Activated CD4-positive, alpha-beta T cell treated with anti-CD3 and anti-CD28 coated beads for 48 hours (primary cell): ENCODE results near the gene TGFBR3L.
"Not testable (repeated sequence)": the region's sequence is repeated elsewhere in the genome, so short reads cannot be mapped to it uniquely, and the experiment has no call there.

ENCODE experiments used
- DNase-seq: peaks from one replicate; pipeline ENCODE4 v3.0.0-alpha.2; 2020

The TGFBR3L gene

DNA sequence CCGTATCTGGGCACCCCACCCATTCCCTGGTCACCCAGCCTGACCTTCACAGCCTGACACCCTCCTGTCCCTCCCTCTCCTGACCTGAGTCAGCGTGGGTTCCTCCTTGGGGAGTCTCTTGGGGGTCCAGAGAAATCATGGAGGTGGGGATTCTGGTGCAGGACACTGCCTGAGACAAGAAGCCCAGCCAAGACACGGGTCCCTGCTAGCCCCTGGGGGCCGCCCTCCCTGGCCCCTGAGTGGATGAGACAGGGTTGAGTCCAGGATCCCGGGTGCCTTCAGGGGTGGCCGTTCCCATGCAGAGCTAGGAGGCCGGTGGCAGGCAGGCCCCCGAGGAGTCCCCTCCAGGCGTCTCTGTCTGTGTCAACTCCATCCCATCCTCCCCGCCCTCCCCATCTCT lies 9.4 kb upstream of the TGFBR3L start:
- no peak for DNase-seq

DNA sequence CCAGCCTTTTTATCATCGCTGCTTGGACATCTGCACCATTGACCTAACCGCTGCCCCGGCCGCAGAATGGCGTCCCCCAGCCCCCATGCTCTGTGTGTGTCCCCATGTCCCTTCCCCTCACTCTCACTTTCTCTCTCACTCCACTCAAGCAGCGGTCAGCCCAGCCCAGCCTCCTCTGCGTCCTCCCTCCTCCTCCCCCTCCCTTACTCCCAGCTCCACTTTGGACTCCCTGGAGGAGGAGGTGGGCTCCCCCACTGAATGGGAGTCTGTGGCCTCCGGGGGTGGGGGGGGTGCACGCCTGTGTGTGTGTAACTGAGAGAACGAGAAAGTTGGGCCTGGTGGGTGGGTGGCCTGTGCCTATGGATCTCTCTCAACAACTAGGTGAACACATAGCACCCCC lies 8.8 kb upstream of the TGFBR3L start:
- no peak for DNase-seq

DNA sequence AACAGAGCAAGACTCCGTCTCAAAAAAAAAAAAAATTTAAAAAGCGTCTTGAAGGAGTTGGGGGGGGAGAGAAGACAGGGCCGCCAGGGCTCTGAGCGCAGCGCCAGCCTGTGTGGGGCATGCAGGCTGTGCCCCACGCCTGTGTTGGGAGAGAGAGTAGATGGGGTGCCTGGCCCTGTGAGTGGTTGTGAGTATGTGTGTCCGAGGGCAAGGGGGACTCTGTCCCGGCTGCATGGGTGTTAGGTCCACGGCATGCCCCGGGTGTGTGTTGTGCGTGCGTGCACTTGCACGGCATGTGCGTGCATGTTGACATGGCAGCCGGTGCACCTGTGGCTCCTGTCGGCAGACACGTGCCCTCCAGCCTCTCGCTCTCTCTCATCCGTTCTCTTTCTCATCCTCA lies 7.5 kb upstream of the TGFBR3L start:
- DNase-seq: no peak

DNA sequence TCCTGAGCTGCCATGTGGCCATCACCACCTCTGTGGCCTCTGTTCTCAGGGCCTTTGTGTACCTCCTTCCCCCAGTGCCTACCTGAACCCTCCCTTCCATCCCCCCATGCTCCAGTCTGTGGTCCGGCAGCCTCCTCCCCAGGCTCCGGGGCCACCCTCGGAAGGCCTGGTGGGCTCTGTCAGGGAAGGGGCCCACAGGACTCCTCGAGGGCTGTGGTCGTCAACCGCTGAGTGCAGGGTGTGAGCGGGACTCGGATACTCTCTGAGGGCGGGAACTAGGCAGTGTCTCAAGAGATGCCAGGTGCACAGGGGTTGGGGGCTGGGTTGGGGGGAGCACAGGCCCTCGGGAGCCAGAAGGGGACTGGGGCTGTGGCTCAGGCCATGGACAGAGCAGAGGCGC lies 7.1 kb upstream of the TGFBR3L start:
- no peak for DNase-seq

DNA sequence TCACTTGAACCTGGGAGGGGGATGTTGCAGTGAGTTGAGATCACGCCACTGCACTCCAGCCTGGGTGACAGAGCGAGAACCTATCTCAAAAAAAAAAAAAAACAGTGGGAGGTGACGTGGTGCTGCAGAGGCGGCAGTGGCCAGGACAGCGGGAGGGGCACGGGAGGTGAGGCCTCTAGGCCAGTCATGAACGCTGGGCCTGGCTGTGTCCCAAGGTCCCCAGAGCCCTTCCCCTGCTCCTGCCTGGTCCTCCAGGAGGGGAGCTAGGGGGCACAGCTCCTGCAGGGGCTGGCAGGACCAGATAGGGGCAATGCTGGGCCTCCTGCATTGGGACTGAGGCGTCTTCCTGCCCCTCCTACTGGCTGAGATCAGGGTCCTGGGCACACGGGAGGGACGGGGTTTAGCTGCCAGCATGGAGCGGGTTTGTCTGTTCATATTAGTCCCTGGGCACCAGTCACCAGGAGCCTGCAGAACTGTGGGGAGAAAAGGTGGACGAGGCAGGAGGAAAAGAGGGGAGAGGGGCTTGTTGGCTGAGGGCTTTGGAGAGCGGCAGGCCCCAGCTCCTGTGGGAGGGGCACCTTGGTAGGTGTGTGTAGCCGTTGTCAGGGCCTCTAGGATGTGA lies 6.4 kb upstream of the TGFBR3L start:
- DNase-seq: no peak

DNA sequence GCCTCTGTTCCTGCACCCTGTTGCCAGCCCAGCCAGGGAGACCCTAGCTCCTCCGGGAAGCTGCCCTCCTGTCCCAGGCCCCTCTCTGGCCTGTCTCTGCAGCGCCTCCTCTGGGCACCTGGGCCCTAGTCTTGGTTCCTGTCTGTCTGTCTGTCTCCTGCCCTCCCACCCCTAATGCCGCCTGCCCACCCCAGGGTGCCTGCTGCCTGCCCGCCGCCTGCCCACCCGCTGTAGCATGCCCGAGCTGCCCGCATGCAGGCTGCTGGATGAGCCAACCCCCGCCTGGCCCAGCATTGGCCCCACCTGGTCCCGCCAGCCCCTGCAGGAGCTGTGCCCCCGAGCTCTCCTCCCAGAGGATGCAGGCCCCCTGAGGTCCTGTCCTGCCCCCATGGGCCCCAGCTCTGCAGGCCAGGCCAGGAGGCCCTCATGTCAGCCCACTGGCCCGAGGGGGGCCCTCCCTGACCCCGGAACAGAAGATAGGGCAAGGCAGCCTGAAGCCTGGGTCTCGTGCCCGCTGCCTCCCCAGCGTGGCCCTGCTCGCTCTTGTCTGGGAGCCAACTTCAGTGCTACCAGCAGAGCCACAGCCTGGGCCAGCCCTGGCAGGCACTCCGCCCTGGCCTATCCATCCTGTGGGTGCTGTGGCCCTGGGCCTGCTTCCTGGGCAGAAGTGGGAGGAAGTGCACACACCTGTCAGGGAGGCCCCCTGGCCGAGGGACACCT lies 5.7 kb upstream of the TGFBR3L start:
- no peak for DNase-seq

DNA sequence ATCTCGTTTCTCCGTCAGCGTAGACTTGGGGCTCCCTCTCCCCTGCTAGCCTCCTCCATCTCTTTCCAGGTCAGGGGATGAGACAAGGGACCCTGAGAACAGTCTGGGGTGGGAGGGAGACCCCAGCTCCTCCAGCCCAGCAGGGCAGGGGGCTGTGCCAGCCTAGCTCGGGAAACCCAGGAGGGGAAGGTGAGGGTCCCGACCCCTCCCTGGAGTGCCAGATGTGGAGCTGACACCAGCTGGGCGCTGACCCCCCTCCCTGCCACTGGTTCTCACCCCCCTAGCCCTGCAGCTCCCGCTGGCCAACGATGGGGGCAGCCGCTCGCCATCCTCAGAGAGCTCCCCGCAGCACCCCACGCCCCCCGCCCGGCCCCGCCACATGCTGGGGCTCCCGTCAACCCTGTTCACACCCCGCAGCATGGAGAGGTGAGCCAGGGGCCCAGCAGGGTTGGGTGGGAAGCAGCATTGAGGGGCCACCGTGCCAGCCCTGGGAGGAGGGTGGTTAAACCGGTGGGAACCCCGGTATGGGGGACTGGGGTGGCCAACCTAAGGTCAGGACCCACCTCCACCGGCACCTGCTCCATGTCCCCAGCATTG lies 5.1 kb upstream of the TGFBR3L start:
- no peak for DNase-seq

DNA sequence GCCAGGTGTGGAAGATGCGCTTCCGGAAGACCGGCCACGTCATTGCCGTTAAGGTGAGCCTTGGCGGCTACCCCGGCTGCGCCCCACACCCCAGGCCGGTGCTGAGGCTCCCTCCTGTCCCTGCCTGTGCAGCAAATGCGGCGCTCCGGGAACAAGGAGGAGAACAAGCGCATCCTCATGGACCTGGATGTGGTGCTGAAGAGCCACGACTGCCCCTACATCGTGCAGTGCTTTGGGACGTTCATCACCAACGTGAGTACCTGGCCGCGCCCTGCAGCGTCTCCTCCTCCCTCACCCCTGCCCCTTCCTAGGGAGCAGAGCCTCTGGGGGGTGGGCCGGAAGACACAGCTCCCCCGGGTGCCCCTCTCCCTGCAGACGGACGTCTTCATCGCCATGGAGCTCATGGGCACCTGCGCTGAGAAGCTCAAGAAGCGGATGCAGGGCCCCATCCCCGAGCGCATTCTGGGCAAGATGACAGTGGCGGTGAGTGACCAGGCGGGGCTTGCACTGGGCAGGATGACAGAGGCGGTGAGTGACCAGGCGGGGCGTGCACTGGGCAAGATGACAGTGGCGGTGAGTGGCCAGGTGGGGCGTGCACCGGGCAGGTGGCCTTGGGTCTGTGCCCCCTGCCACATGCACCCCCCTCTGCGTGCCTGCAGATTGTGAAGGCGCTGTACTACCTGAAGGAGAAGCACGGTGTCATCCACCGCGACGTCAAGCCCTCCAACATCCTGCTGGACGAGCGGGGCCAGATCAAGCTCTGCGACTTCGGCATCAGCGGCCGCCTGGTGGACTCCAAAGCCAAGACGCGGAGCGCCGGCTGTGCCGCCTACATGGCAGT lies 4.1 kb upstream of the TGFBR3L start:
- DNase-seq: no peak

DNA sequence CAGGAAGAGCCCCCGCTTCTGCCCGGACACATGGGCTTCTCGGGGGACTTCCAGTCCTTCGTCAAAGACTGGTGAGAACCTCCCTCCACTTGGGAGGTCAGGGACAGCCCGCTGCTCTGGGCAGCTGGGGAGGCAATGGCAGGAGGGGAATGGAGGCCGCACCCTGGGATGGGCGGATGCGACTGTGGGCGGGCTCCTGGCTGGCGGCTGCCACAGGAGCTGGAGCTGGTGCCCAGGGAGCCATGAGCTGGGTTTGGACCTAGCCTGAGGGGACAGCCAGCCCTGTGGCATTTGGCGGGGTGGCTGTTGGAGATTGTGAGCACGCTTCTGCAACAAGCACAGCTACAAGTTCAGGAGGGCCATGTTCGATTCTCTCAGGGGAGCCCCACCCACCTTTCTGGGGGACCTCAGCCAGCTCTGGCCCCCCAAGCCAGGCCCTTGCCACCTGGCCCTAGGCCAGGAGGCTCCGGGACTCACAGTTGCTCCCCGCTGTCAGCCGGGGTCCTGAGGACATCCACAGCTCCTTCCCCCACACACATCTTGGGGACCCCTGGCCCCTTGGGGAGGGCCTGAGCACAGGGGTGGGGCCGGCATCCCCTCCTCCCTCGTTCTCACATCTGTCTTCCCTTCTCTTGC lies 3.0 kb upstream of the TGFBR3L start:
- DNase-seq: no peak

DNA sequence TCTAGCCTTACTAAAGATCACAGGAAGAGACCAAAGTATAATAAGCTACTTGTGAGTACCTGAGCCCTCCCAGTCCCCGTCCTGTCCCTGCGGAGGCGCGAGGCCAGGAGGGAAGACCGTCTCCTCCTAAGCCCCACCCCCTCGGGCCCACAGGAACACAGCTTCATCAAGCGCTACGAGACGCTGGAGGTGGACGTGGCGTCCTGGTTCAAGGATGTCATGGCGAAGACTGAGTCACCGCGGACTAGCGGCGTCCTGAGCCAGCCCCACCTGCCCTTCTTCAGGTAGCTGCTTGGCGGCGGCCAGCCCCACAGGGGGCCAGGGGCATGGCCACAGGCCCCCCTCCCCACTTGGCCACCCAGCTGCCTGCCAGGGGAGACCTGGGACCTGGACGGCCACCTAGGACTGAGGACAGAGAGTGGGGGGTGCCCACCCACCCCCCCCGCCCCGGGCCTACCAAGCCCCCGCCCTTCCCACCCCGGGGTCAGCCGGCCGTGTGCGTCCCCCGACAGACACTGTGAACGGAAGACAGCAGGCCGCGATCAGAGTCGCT lies 2.4 kb upstream of the TGFBR3L start:
- DNase-seq: no peak

DNA sequence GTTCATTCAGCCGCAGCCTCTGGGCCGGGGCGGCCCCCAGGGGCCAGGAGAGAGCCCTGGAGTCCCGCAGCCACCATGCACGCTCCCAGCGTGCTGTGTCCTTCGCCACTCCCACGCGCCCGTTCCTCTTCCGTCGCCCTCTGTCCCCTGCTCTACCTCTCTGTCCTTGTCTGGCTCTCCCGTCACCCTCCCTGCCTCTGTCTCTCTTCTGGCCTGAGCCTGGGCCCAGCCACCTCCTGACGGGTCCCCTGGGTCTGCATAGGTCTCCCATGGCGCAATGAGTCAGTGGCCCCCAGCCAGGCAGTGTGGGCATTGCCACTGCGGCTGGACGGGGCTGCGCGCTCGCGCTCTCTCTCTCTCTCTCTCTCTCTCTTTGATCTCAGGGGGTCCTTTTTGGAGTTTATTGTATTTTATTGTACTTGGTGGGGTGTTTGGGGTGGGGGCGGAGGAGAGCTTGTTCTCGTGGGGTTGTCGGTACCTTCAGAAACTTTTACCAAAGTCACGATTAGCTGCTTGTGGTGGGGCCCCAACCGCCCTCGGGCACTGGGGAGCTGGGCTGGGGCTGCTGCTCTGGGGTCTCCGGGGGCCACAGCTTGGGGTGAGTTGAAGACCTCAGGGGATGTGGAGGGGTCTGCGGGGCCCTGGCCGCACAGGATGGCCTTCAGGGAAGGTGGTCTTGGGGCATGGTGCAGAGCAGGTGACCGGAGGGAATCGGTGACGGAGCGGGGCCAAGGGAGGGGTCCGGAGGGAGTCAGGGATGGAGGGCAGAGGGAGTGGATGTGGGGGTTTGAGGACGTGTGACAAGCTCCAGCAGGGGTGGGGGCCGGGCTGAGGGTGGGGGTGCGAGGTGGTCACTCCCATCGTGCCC lies 1.7 kb upstream of the TGFBR3L start:
- DNase-seq: no peak

DNA sequence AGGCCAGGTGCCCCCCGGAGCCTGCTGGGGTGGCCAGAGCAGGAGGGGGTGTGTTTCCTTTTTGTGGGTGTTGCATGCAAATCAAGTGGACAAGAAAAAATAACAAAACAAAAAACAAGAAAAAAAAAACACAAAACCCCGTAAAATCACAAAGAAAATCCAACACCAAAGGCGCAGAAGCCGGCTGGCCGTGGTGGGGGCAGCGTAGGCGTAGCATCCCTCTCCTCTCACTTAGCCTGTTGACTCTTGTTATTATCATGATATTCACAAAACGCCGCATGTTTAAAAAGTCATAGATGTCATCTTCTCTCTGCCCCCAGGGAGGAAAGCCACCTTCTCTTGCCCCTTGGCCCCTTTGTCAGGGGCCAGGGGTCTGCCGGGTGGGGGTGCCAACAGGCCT lies 978 bp upstream of the TGFBR3L start:
- no peak for DNase-seq

DNA sequence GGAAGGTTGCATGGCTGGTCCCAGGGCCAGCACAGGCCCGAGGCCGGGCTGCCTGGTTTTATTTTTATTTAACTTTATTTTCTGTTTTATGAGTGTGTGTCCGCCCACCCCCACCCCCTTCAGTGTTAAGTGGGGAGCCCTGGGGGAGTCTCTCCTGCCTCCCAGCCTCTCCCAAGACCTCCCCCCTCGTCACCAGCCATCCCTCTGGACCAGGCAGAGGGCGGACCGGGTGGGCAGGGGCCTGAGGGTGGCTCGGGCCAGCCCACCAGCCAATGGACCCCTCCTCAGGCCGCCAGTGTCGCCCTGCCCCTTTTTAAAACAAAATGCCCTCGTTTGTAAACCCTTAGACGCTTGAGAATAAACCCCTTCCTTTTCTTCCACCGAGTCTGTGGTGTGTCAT lies 531 bp upstream of the TGFBR3L start:
- no peak for DNase-seq

DNA sequence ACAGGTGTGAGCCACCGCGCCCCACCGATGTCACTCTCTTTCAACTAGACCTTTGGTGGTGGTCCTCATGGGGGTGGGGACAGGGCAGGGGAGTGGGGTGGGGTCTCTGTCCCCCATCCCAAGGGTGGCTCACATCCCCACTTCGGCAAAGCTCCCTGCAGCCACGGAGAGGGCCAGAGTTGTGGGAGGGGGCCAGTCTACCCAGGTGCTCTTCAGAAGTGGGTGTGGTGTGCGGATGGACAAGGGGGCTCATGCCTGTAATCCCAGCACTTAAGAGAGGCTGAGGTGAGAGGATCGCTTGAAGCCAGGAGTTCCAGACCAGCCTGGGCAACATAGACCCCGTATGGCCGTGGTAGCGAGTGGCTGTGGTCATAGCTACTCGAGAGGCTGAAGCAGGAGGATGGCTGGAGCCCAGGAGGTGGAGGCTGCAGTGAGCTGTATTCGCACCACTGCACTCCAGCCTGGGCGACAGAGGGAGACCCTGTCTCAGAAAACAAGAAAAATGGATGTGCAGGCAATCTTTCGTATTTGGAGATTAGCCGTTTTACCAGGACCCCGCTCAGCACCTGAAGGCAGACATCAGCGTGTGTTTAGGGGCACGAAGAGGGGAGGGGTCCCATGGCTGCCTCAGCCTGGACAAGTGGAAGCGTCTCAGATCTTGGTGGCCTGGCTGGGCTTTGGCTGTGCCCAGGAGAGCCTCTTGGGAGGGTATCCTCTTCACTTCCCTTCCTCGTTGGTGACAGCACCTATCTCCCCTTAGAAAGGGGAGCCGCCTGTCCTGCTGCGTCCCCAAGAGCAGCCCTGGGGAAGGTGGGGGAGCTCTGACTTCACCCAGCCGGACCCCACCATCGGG lies 846 bp downstream of the TGFBR3L start:
- no peak for DNase-seq

DNA sequence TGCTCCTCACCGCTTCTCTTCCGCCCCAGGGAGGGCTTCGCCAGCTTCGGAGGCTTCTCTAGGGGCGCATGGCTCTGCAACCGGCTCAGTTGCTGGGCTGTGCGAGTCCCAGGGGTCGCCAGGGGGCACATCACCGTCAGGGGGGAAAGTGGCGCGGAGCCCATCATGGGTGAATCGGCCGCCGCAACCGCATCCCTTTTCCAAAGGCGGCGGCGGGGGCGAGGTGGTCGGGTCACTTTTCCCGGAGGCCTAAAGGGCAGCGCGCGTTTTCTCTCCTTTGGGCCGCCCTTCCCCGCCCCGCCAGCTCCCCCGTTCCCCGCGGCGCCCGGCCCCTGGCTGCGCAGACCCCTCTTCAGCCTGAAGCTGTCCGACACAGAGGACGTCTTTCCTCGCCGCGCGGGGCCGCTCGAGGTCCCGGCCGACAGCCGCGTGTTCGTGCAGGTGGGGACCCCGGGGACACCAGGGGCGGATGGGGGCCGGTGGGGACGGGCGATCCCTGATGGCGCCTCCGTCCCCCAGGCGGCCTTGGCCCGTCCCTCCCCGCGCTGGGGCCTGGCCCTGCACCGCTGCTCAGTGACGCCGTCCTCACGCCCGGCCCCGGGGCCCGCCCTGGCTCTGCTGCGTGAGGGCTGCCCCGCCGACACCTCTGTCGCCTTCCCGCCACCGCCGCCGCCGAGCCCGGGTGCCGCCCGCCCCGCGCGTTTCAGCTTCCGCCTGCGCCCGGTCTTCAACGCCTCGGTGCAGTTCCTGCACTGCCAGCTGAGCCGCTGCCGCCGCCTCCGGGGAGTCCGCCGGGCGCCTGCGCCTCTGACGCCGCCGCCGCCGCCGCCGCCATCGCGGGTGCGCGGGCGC lies 1.7 kb downstream of the TGFBR3L start:
- DNase-seq: peak; percentile 79

DNA sequence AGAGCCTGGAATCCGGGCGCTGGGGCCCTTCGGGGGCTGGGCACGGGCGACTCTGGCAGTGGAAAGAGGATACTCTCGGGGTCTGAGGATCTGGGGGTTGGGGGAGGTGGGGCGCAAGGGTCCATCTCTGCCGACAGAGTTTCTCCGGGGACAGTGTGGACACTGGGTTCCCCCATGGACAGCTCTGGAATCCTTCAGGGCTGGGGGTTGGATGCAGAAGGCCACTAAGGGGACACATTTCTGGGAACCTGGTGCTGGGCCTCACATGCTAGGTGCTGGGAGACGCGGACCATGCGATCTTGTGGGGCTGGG lies 2.3 kb downstream of the TGFBR3L start:
- no peak for DNase-seq

DNA sequence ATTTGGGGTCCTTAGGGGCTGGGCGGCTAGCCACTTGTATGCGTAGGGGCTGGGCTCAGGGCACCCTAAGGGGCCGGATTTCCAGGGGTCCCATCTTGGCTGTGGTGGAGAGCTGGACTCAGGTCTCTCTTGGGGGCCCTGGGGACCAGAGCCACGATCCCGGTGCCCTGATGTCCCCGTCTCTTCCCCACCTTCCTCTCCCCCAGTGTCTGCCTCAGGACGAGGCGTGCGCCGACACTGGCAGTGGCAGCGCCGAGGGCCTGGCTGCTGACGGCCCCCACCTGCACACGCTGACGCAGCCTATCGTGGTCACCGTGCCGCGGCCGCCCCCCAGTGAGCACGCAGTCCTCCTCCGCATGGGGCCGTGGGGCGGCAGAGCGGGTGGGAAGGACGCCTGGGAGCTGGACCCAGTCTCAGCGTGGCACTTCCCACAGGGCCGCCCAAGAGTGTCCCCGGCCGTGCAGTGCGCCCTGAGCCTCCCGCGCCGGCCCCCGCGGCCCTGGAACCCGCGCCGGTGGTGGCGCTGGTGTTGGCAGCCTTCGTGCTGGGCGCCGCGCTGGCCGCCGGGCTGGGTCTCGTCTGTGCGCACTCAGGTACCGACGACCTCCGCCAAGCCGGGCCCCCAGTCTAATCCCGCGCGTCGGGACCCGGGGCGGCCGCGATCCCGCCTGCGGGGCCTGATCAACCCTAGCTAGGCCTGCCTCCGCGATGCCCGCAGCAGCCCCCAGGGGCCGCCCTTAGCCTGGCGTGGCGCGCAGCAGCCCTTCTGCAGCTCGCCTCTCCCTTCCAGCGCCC lies 2.8 kb downstream of the TGFBR3L start:
- DNase-seq: peak; percentile 72

DNA sequence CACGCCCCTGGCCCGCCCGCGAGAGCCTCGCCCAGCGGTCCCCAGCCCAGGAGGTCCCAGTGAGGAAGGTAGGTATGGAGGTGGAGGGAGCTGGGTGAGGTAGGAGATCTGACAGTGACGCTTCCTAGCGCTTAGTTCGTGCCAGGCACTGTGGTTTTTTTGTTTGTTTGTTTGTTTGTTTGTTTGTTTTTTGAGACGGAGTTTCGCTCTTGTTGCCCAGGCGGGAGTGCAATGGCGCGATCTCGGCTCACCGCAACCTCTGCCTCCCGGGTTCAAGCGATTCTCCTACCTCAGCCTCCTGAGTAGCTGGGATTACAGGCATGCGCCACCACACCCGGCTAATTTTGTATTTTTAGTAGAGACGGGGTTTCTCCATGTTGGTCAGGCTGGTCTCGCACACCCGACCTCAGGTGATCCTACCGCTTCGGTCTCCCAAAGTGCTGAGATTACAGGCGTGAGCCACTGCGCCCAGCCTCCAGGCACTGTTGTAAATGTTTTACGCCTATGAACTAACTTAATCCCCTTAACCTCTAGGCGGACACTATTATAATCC lies 3.5 kb downstream of the TGFBR3L start:
- DNase-seq: not testable (repeated sequence)
